Pulmonary artery endothelial cell (primary cell): ENCODE measurements around the gene MT4. TPM values are rescaled to one million over a fixed set of nuclear protein-coding genes. Genes with fewer than 3 reads are reported as not detected.

Experiments used
- DNase-seq: peaks from one replicate; pipeline ENCODE4 v3.0.0-alpha.2; 2011; ENCODE audit warnings: low read depth, low spot score
- total RNA-seq: library from RNA; depleted of rRNA; stranded (reverse); fragments of >200 nt; gene quantifications from 2 replicates; pipeline ENCODE4 v1.2.3, GENCODE V29; 2014

The MT4 gene
- total RNA-seq, 1 donor from 2014 or later, result not detected

GRCh38 chr16:56601325-56601724 is 36.5 kb downstream of the MT4 start:
- no peak for DNase-seq

DNA sequence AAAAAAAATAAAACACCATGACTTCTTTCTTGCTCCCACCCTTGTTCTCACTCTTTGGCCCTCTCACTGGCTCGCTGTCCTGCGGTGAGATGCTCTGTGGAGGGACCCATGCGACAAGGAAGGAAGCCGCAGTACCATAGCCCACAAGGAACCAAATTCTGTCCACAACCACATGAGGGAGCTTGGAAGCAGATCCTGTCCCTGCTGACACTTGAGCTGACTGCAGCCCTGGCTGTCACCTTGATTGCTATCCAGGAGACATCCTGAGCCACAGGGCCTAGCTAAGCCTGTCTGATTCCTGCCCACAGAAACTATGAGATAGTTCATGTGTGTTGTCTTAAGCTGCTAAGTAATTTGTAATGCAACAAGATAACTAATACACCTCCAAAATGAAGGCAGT is 38.7 kb downstream of the MT4 start:
- no peak for DNase-seq

DNA sequence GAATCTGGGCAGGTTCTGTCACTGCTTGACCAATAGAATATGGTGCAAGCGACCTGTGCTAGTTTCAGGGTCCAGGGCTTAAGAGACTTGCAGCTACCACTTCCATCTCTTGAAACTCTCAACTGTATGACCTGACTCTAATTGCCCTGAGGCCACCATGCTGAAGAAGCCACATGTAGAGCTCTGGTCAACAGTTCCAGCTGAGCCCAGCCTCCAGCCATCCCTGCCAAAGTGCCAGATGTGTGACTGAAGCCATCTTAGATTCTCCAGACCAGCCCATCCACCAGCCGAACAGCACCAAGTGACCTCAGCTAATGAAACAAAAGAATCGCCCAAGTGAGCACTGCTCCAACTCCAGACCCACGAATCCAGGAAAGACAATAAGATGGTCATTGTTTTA is 40.1 kb downstream of the MT4 start:
- no peak for DNase-seq

GRCh38 chr16:56605475-56605874 is 40.6 kb downstream of the MT4 start:
- no peak for DNase-seq

GRCh38 chr16:56606071-56606475 is 41.2 kb downstream of the MT4 start:
- no peak for DNase-seq

DNA sequence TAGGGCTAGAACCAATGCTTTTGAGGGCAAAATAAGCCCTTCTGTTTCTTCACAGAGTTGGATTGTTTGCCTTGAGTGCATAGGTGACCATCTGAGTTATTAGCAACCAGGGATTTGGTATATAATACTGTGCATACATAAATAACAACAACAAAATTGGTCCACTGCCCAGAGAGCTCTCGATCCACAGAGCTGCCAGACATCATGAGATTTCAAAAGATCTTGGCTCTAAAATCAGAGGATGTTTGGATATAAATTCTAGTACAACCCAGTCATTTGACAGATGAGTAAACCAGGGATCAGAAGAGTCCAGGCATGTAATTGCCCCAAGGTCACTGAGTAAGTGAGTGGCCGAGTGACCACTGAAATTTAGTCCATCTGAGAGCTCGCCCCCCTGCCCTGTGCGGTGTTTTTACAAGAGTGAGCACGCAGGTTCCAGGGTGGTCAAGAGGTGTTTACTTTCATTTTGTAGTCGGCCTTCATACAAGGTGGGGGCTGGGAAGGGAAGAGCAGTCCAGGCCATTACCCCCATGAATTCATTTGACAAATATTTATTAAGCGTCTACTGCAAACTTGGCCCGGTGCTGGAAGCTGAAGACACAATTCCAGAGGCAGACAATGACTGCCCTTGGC is 41.7 kb downstream of the MT4 start:
- no peak for DNase-seq

DNA sequence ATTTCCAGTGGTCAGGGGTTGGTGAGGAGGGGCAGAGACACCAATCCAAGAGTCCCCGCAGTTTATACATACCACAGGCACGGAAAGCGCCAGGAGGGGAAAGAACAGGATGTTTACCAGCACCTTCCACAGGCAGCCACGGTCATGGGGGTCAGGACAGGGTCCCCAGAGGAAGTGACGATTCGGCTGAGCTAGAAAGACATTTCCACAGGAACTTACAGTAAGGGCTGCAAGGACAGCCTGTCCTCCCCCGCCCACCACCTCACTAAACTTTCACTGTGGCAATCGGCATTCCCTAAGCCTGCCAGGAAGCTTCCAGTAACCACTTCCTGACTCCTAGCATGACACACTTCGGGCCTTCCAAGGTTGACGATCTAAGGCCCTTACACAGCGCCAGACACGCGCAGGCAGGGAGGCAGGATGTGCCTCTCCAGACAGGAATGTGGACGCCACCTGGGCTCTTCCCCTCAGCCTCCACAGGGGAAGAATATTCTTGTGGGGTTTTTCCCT is 42.3 kb downstream of the MT4 start:
- DNase-seq, result peak; percentile 97

DNA sequence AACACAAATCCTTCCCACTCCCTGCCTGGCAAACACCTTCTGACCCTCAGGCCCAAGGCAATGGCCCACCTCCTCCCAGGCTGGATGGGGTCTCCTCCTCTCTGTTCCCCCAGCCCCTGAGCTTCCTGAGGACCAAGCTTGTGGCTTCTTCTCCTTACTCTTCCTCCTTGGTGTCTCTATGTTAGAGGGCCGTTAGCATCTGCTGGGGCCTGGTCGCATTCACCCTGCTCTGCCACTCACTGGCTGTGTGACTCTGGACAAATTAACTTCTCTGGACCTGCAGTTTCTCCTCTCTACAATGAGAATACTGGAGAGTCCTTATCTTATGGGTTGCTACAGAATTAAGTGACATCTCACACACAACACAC is 42.8 kb downstream of the MT4 start:
- DNase-seq, result no peak

DNA sequence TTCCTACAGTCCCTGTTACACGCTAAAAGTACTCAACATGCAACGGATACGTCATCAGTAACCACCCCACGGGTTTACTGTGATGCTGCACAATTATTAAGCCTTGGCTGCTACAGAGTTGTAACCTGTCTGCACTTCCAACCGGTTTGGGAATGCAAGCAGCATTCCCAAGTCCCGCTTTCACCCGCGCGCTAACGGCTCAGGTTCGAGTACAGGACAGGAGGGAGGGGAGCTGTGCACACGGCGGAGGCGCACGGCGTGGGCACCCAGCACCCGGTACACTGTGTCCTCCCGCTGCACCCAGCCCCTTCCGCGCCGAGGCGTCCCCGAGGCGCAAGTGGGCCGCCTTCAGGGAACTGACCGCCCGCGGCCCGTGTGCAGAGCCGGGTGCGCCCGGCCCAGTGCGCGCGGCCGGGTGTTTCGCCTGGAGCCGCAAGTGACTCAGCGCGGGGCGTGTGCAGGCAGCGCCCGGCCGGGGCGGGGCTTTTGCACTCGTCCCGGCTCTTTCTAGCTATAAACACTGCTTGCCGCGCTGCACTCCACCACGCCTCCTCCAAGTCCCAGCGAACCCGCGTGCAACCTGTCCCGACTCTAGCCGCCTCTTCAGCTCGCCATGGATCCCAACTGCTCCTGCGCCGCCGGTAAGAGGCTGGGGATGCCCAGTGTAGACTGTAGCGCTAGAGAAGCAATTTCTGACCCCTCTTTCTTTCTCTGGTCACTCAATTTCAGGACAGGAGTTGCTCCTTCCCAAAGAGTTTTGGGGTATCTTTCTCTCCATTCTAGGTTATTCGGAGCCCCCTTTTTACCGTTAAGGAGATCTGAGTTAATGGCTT is 43.4 kb downstream of the MT4 start, which contains the start of gene MT2A:
Gene MT2A (plus strand): TSS at position 542 of the 833 bp plus-strand sequence. CDS start 72 bp downstream, at position 614.
- peak; percentile 93 for DNase-seq

DNA sequence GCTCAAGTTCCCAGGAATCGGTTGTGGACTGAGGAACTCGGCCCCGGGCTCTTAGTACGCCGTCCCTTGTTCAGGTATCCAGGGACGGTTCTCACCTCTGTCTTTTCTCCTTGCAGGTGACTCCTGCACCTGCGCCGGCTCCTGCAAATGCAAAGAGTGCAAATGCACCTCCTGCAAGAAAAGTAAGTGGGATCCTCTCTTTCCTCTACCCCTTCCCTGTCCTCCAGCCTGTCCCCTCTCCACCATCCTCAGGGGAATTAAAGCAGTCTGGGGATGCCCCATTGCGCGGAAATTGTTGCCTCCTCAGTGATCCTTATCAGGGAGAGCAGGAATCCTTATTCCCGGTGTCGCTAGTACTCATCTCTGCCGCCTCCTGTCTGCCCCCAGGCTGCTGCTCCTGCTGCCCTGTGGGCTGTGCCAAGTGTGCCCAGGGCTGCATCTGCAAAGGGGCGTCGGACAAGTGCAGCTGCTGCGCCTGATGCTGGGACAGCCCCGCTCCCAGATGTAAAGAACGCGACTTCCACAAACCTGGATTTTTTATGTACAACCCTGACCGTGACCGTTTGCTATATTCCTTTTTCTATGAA is 44.1 kb downstream of the MT4 start:
- no peak for DNase-seq

- no peak for DNase-seq
These were observed 44.6 kb downstream of the MT4 start for GRCh38 chr16:56609463-56609921.

DNA sequence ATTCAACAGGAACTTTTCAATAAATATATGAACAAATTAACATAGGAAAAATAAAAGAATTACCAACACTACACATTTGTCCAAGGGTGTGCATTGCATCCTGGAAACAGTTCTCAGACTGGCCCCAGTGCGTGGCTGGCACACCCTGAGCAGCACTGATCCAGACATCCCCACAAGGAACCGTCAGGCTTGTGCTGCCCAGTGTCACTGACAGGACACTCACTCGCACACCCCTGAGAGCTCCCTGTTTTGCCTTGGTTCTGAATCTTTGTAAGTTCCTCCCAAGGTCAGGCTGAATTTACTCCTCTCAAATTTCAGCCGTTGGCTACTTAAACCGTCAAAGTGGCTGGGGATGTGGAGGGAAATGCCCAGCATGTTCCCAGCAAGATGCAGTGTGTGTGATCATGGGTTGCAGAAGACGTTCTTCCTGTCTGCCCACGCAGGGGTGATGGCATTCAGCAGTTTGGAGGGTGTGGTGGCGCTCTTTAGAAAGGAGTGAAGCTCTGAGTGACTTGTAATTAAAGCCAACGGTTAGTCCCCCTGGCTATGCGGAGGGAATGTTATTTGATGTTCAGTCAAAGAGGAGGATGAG is 45.2 kb downstream of the MT4 start:
- no peak for DNase-seq

GRCh38 chr16:56610609-56611111 is 45.8 kb downstream of the MT4 start:
- no peak for DNase-seq

DNA sequence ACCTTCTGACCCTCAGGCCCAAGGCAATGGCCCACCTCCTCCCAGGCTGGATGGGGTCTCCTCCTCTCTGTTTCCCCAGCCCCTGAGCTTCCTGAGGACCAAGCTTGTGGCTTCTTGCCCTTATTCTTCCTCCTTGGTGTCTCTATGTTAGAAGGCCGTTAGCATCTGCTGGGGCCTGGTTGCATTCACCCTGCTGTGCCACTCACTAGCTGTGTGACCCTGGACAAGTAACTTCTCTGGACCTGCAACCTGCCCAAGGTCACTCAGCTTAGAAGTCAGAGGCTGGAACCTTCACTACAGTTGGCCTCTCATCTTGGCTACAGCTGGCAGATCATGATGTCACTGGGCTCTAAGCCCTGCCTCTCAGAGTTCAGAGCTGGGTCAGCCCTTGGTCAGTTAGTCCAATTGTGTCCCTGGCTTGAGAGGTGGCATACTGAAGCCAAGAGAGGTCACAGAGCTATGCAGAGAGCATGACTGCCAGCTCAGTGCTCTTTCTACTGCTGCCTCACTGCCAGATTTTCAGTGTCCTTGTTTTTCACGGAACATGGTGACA is 46.5 kb downstream of the MT4 start:
- no peak for DNase-seq

GRCh38 chr16:56613706-56614105 is 48.8 kb downstream of the MT4 start:
- no peak for DNase-seq

DNA sequence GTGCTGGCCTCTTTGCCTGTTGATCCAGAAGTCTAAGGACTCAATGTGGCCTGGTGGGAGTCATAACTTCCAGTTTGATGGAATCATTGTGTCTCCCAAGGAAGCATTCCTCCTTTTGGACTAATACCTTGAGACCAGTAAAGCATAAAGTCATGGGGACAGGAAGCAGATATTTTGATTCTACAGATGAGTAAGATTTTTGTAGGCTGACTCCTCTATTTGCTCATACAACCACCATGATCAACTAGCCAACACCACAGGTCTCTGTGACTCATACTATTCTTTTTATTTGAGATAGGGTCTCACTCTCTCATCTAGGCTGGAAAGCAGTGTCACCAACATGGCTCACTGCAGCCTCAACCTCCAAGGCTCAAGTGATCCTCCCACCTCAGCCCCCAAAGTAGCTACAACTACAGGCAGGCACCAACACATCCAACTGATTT is 49.7 kb downstream of the MT4 start:
- DNase-seq, result no peak

- DNase-seq, result no peak
These were observed 50.5 kb downstream of the MT4 start for GRCh38 chr16:56615353-56615752.

- DNase-seq, result no peak
These were observed 51.8 kb downstream of the MT4 start for GRCh38 chr16:56616608-56617211.

DNA sequence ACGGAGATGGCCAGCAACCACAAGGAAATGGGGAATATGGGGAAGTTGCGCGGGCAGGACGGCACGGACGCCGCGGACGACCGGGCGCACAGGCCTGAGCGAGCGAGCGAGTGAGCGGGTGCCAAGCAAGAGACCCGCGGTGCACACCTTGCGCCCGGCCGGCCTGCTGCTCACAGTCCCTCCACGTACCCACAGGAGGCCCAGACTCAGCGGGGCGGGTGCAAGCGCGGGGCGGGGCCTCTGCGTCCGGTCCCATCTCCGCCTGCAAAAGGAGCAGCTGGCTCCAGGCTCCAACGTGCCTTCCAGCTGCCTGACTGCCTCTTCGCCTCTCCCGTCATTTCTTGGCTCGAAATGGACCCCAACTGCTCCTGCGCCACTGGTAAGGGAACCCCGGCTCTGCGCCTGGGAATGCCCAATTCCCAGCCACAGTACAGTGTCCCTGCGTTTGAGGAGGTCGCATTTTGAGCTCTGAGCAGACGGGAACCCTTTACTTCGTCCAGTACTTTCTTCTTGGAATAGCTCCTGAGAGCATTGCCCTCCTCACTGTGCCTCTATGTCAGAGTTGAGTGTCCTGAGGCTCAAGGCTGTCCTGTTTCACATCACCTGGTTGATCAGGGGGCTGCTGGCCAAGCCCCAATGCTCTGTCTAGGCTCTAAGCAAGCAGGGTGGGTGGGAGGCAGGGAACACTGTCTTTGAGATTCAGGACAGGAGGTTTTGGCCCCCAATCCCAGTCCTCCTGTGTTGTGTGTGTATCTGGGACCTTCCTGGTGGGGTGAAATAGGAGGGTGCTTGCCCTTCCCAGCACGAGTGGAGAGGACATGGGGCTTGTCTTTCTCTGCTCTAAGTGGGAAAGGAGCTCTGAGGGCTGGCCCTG is 52.6 kb downstream of the MT4 start:
- DNase-seq, result no peak

- no peak for DNase-seq
These were observed 53.3 kb downstream of the MT4 start for GRCh38 chr16:56618138-56618537.
